ENCODE results near the gene TRIM3.
A peak's percentile ranks its signal among the peaks of the same experiment; 100 is the strongest.

The TRIM3 gene

DNA sequence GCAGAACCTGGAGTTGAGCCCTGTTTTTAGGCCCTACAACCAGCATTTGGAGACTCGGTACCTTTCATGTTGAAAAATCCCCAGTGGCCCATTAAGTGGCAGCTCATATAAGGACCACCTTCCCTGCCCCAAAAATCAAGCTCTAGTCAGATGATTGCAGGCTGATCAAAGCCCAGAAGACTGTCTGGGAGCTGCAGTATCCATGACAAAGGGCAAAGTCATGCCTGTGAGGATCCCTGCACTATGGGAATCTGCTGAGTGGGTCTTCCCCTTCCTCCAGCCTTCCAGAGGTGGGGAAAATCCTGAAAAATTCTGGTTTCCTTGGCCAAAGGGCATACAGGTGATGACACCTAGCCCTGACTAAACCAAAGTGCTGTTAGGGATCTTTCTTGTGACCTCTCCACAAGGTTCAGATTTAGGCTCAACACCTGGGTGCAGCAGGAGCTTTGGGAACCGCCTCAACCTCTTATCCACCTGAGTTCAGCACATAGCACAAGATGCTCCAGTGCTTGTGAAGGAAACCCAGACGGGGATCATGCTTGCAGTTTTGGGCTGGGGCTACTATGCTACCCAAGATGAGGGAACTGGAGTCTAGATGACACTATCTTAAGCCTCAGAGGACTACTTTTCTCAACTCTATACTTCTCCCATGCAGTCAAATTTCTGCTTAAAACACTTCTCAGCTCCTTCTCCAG lies 1.2 kb upstream of the TRIM3 start:
- no peak for TF ChIP-seq JUND (IDR thresholded peaks at IDR 0.05; ENCODE audit: low read depth)
- peak in 1 of 2 experiments; percentile 10 for DNase-seq (ENCODE audit: low read depth in 1 of 2, low spot score in 1 of 2)
- in situ Hi-C loops (cut with HindIII; ENCODE audit: low pct_unique_long_range_greater_than_20kb, low sequenced_read_pairs), result no loop called here

GRCh38 chr11:6474413-6474792 lies 662 bp upstream of the TRIM3 start:
- TF ChIP-seq JUND (IDR thresholded peaks at IDR 0.05; ENCODE audit: low read depth), result no peak
- in situ Hi-C loops (cut with HindIII; ENCODE audit: low pct_unique_long_range_greater_than_20kb, low sequenced_read_pairs), result no loop called here

GRCh38 chr11:6472934-6473333 lies 807 bp downstream of the TRIM3 start:
- TF ChIP-seq JUND (IDR thresholded peaks at IDR 0.05; ENCODE audit: low read depth), result no peak
- DNase-seq (ENCODE audit: low read depth in 1 of 2, low spot score in 1 of 2), result no peak
- in situ Hi-C loops (cut with HindIII; ENCODE audit: low pct_unique_long_range_greater_than_20kb, low sequenced_read_pairs), result no loop called here

More at GRCh38 chr11:6474413-6474792, 662 bp upstream of the TRIM3 start:
- DNase-seq (ENCODE audit: low read depth in 1 of 2, low spot score in 1 of 2), result no peak

DNA sequence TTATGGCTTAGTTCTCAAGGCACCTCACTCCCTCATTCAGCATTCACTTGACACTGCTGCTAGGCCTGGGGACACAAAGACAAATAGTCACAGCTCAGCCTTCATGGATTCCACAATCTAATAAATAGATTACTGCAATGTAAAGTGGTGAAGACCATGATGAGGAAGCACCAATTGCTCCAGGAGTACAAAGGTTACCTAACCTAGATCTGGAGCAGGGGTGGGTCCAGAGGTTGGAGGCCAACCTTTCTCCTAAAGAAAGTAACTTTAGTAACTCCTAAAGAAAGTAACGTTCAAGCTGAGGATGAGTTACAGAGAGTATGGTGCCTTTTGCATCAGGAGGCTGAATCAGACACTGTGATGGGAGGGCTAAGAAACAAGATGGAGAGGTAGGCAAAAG lies 4.1 kb downstream of the TRIM3 start:
- in situ Hi-C loops (cut with HindIII; ENCODE audit: low pct_unique_long_range_greater_than_20kb, low sequenced_read_pairs), result no loop called here
- TF ChIP-seq JUND (IDR thresholded peaks at IDR 0.05; ENCODE audit: low read depth), result no peak
- no peak for DNase-seq (ENCODE audit: low read depth in 1 of 2, low spot score in 1 of 2)

DNA sequence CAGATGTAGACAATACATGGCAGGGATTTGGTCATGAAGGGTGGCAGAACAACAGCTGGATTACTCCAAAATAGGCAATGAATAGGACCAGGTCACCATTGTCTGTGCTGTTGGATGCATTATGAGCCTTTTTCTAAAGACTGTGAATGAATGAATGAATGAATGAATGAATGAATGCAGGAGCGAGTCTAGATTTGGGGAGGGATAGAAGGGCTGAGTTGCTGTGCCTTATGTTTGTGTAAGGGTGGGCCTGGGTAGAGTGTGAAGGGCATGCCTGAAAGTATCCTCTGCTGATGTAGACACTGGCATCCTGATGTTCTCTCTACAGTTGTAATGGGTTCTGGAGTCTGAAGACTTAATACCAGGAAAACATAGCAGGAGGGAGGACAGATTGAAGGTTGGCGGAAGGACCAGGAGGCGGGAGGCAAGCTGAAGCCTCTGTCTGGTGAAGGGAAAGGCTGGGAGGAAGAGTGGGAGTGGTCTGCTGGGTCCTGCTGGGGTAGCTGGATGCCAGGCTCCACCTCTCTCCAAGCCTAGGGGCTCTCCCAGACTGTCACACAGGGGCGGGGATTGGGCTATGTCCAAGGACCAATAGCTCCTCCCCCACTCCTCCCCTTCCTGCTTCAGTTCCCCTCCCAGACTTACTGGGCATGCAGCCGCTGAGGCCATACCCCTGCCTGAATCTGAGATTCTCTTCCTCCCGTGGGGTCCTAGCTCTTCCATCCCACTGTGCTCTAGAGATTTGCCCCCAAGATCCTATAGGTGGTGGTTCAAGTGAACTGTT lies 4.8 kb downstream of the TRIM3 start:
- no peak for TF ChIP-seq JUND (IDR thresholded peaks at IDR 0.05; ENCODE audit: low read depth)
- in situ Hi-C loops (cut with HindIII; ENCODE audit: low pct_unique_long_range_greater_than_20kb, low sequenced_read_pairs), result no loop called here
- peak; percentile 83 to 94 for DNase-seq (ENCODE audit: low read depth in 1 of 2, low spot score in 1 of 2)

- DNase-seq (ENCODE audit: low read depth in 1 of 2, low spot score in 1 of 2), result no peak
- in situ Hi-C loops (cut with HindIII; ENCODE audit: low pct_unique_long_range_greater_than_20kb, low sequenced_read_pairs), result no loop called here
- TF ChIP-seq JUND (IDR thresholded peaks at IDR 0.05; ENCODE audit: low read depth), result no peak
Measured at GRCh38 chr11:6459099-6459450, 14.7 kb downstream of the TRIM3 start.

GRCh38 chr11:6458352-6459098 lies 15.2 kb downstream of the TRIM3 start:
- DNase-seq (ENCODE audit: low read depth in 1 of 2, low spot score in 1 of 2), result peak in 1 of 2 experiments; percentile 15
- TF ChIP-seq JUND (IDR thresholded peaks at IDR 0.05; ENCODE audit: low read depth), result no peak
- in situ Hi-C loops (cut with HindIII; ENCODE audit: low pct_unique_long_range_greater_than_20kb, low sequenced_read_pairs), result no loop called here

DNA sequence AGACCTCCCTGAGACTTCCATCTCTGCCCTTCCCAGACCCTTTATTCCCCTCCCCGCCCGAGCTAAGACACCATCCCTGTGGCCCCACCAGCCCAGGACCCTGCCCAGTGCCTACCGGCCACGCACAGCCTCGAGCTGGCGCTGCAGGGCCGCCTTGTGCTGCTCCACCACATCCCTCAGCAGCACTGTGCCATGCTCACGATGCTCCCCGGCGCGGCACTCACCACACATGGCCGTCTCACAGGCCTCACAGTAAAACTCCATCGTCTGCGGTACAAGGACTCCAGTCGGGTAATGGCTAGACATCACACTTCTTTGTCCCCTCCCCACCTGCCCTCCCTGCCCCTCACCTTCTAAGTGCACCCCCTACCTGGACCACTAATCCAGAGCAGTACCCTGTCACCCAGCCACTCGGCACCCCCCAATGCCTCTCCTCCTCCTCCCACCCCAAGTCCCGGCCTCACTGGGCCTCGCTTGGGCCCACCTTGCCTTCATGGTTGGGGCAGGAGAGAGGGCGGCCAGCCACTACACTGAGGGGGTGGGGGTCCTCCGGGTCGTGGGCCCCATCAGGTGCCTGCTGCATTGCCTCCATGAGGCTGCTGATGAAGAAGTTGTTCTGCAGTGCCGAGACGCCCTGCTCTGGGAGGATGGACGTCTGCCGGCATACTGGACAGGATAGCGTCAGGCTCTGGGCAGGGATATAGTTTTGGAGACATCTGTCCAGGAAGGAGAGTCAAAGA lies 16.0 kb downstream of the TRIM3 start:
- no peak for TF ChIP-seq JUND (IDR thresholded peaks at IDR 0.05; ENCODE audit: low read depth)

GRCh38 chr11:6456361-6457073 lies 17.2 kb downstream of the TRIM3 start:
- in situ Hi-C loops (cut with HindIII; ENCODE audit: low pct_unique_long_range_greater_than_20kb, low sequenced_read_pairs), result no loop called here
- TF ChIP-seq JUND (IDR thresholded peaks at IDR 0.05; ENCODE audit: low read depth), result no peak
- no peak for DNase-seq (ENCODE audit: low read depth in 1 of 2, low spot score in 1 of 2)

More for the DNA sequence above, 16.0 kb downstream of the TRIM3 start:
- DNase-seq (ENCODE audit: low read depth in 1 of 2, low spot score in 1 of 2), result no peak
- in situ Hi-C loops (cut with HindIII; ENCODE audit: low pct_unique_long_range_greater_than_20kb, low sequenced_read_pairs), result no loop called here

GRCh38 chr11:6455070-6455469 lies 18.7 kb downstream of the TRIM3 start:
- in situ Hi-C loops (cut with HindIII; ENCODE audit: low pct_unique_long_range_greater_than_20kb, low sequenced_read_pairs), result no loop called here

GRCh38 chr11:6453152-6453551 lies 20.6 kb downstream of the TRIM3 start:
- DNase-seq (ENCODE audit: low read depth in 1 of 2, low spot score in 1 of 2), result no peak
- in situ Hi-C loops (cut with HindIII; ENCODE audit: low pct_unique_long_range_greater_than_20kb, low sequenced_read_pairs), result no loop called here
- no peak for TF ChIP-seq JUND (IDR thresholded peaks at IDR 0.05; ENCODE audit: low read depth)

More at GRCh38 chr11:6455070-6455469, 18.7 kb downstream of the TRIM3 start:
- TF ChIP-seq JUND (IDR thresholded peaks at IDR 0.05; ENCODE audit: low read depth), result no peak
- no peak for DNase-seq (ENCODE audit: low read depth in 1 of 2, low spot score in 1 of 2)

DNA sequence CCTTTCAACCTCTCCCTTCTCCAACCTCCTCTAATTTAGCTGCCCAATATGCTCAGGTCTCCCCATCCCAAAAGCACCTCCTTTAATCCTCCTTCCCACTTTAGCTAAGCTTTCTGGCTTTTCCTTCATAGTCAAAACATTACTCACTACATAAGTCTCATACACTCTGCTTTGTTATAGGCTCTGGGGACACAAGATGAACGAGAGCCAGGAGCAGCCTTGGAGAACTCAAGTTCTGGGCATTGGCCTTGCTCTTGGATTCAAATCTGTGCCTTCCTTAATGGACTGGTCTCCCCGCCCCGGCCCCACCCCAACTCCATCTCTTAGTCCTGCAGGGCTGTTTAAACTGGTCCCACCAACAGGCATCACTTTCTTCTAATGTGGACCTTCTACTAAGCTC lies 21.5 kb downstream of the TRIM3 start:
- DNase-seq (ENCODE audit: low read depth in 1 of 2, low spot score in 1 of 2), result no peak
- no peak for TF ChIP-seq JUND (IDR thresholded peaks at IDR 0.05; ENCODE audit: low read depth)
- in situ Hi-C loops (cut with HindIII; ENCODE audit: low pct_unique_long_range_greater_than_20kb, low sequenced_read_pairs), result no loop called here

Measured in T47D (cell line).